ENCODE results near the gene IZUMO4. TPM values are rescaled to one million over a fixed set of nuclear protein-coding genes. Genes with fewer than 3 reads are reported as not detected.

IZUMO4 gene
- total and polyA plus RNA-seq, 2 donors (not counting 1 experiment from before 2014, with no cell fraction given): 34.8 to 93.9 TPM

- no peak overlapping the region for H3K27ac Mint-ChIP-seq
- CTCF ChIA-PET: interaction anchor here (0.7 kb wide), 1 partner anchor 103 kb away, joined by 3 read pairs; no protein-coding TSS in a partner anchor
- DNase-seq: no peak
Observed at GRCh38 chr19:2140138-2140569, 43.4 kb downstream of the IZUMO4 start.

GRCh38 chr19:2142173-2142829 lies 45.6 kb downstream of the IZUMO4 start:
- Histone ChIP-seq H3K27me3 (replicated peaks in 1 of 4; ENCODE audit: control extremely low read depth in 1 of 4, control insufficient read depth in 3 of 4, insufficient read depth in 4 of 4, low read length in 3 of 4) (no peaks in the 10 kb centered on the region), H2AFZ (ENCODE audit: insufficient read depth, low read depth, low read length, poor library complexity, severe bottlenecking) (no peak overlapping the region), H4K20me1 (ENCODE audit: control insufficient read depth, insufficient read depth, low read length, poor library complexity, severe bottlenecking) (peaks cover 95% of the 10 kb centered on the region), H3K9ac (ENCODE audit: low read length) (no peak overlapping the region), H3K27ac (ENCODE audit: low read length in 2 of 2) (no peak overlapping the region), H3K4me3 (ENCODE audit: control extremely low read depth in 1 of 5, extremely low read depth in 1 of 5, insufficient read depth in 1 of 5, low read depth in 2 of 5, low read length in 4 of 5) (no peak overlapping the region), H3K9me3 (ENCODE audit: control extremely low read depth in 1 of 3, control insufficient read depth in 2 of 3, insufficient read depth in 1 of 3, low read length in 2 of 3) (no peaks in the 10 kb centered on the region), H3K79me2 (ENCODE audit: control insufficient read depth, insufficient read depth, low read length) (peaks cover 100% of the 10 kb centered on the region), H3K36me3 (replicated peaks in 1 of 2; ENCODE audit: control extremely low read depth in 1 of 2, control insufficient read depth in 1 of 2, extremely low read depth in 1 of 2, insufficient read depth in 2 of 2, low read length in 1 of 2) (peaks cover 0 to 24% of the 10 kb centered on the region in 2 experiments), H3K4me2 (replicated peaks; ENCODE audit: low read depth, low read length, poor library complexity, severe bottlenecking) (no peak overlapping the region), H3K4me1 (ENCODE audit: control insufficient read depth in 2 of 2, insufficient read depth in 2 of 2, low read length in 2 of 2) (peaks cover 0 to 4% of the 10 kb centered on the region in 2 donors)
- Mint-ChIP-seq H3K4me1 (peaks cover 20% of the 10 kb centered on the region), H3K4me3 (no peak overlapping the region), H3K9me3 (ENCODE audit: insufficient read depth) (no peaks in the 10 kb centered on the region), H3K27ac (no peak overlapping the region), H3K27me3 (no peaks in the 10 kb centered on the region)
- CTCF ChIA-PET: interaction anchor here (0.5 to 1.6 kb wide), 3 partner anchors 10 to 1139 kb away, joined by 3 to 4 read pairs (median 3); no protein-coding TSS in a partner anchor
- POLR2A ChIA-PET: interaction anchor here (0.6 kb wide), 1 partner anchor 245 kb away, joined by 3 read pairs; no protein-coding TSS in a partner anchor
- intact Hi-C loops (cut with micrococcal nuclease): no loop called here
- TF ChIP-seq EZH2 (IDR thresholded peaks at IDR 0.05; ENCODE audit: borderline replicate concordance, insufficient read depth, low read depth, low read length, poor library complexity, severe bottlenecking) (no peak), CTCF (IDR thresholded peaks at IDR 0.05) (no peak)
- WGBS (ENCODE audit: insufficient coverage): 98% methylated on average over 8 of the region's 15 CpGs
- DNase-seq: no peak
- no peak for ATAC-seq (ENCODE audit: low read depth)

More at GRCh38 chr19:2140138-2140569, 43.4 kb downstream of the IZUMO4 start:
- POLR2A ChIA-PET: no interaction called here
- H3K4me3 ChIP-seq (ENCODE audit: control extremely low read depth in 1 of 5, extremely low read depth in 1 of 5, insufficient read depth in 1 of 5, low read depth in 2 of 5, low read length in 4 of 5): no peak overlapping the region
- peaks cover 0 to 4% of the 10 kb centered on the region in 2 donors for H3K4me1 ChIP-seq (ENCODE audit: control insufficient read depth in 2 of 2, insufficient read depth in 2 of 2, low read length in 2 of 2)
- Mint-ChIP-seq H3K27me3 (no peaks in the 10 kb centered on the region), H3K9me3 (ENCODE audit: insufficient read depth) (no peaks in the 10 kb centered on the region), H3K4me3 (no peak overlapping the region), H3K4me1 (peaks cover 16% of the 10 kb centered on the region)
- no peak overlapping the region for H3K4me2 ChIP-seq (replicated peaks; ENCODE audit: low read depth, low read length, poor library complexity, severe bottlenecking)
- 57% methylated on average over 12 of the region's 14 CpGs for WGBS (ENCODE audit: insufficient coverage)
- H3K79me2 ChIP-seq (ENCODE audit: control insufficient read depth, insufficient read depth, low read length): peaks cover 99% of the 10 kb centered on the region
- ATAC-seq (ENCODE audit: low read depth): no peak
- peaks cover 99% of the 10 kb centered on the region for H4K20me1 ChIP-seq (ENCODE audit: control insufficient read depth, insufficient read depth, low read length, poor library complexity, severe bottlenecking)
- intact Hi-C loops (cut with micrococcal nuclease): no loop called here
- H3K27me3 ChIP-seq (replicated peaks in 1 of 4; ENCODE audit: control extremely low read depth in 1 of 4, control insufficient read depth in 3 of 4, insufficient read depth in 4 of 4, low read length in 3 of 4): no peaks in the 10 kb centered on the region
- H3K9me3 ChIP-seq (ENCODE audit: control extremely low read depth in 1 of 3, control insufficient read depth in 2 of 3, insufficient read depth in 1 of 3, low read length in 2 of 3): no peaks in the 10 kb centered on the region
- H3K36me3 ChIP-seq (replicated peaks in 1 of 2; ENCODE audit: control extremely low read depth in 1 of 2, control insufficient read depth in 1 of 2, extremely low read depth in 1 of 2, insufficient read depth in 2 of 2, low read length in 1 of 2): peaks cover 0 to 29% of the 10 kb centered on the region in 2 experiments
- no peak overlapping the region for H3K9ac ChIP-seq (ENCODE audit: low read length)
- no peak overlapping the region for H2AFZ ChIP-seq (ENCODE audit: insufficient read depth, low read depth, low read length, poor library complexity, severe bottlenecking)
- TF ChIP-seq EZH2 (IDR thresholded peaks at IDR 0.05; ENCODE audit: borderline replicate concordance, insufficient read depth, low read depth, low read length, poor library complexity, severe bottlenecking): no peak
- no peak overlapping the region for H3K27ac ChIP-seq (ENCODE audit: low read length in 2 of 2)

Data from B cell (primary cell).